ENCODE measurements around the gene FUT1.
"Not testable (repeated sequence)": the region's sequence is repeated elsewhere in the genome, so short reads cannot be mapped to it uniquely, and the experiment has no call there.

DNA sequence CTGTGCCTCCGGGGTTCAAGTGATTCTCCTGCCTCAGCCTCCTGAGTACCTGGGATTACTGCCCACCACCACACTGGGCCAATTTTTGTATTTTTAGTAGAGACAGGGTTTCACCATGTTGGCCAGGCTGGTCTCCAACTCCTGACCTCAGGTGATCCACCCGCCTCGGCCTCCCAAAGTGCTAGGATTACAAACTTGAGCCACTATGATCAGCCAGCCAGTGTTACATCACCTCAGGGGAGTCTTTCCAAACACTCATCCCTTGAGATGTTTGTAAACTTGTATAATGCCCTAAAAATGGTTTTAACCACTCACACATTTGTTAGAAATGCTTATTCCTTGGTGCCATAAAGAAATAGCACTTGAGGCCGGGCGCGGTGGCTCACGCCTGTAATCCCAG, 34.0 kb upstream of the FUT1 start:
- TF ChIP-seq, protein P1, sequence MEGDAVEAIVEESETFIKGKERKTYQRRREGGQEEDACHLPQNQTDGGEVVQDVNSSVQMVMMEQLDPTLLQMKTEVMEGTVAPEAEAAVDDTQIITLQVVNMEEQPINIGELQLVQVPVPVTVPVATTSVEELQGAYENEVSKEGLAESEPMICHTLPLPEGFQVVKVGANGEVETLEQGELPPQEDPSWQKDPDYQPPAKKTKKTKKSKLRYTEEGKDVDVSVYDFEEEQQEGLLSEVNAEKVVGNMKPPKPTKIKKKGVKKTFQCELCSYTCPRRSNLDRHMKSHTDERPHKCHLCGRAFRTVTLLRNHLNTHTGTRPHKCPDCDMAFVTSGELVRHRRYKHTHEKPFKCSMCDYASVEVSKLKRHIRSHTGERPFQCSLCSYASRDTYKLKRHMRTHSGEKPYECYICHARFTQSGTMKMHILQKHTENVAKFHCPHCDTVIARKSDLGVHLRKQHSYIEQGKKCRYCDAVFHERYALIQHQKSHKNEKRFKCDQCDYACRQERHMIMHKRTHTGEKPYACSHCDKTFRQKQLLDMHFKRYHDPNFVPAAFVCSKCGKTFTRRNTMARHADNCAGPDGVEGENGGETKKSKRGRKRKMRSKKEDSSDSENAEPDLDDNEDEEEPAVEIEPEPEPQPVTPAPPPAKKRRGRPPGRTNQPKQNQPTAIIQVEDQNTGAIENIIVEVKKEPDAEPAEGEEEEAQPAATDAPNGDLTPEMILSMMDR (conservative IDR thresholded peaks at IDR 0.05; ENCODE audit: low read depth, low read length): not testable (repeated sequence)
- not testable (repeated sequence) for TF ChIP-seq EZH2 (IDR thresholded peaks at IDR 0.05; ENCODE audit: borderline replicate concordance, low read depth, low read length, poor library complexity, severe bottlenecking)

Measured in A673 (cell line).